Epidermal melanocyte (primary cell): ENCODE data around the gene GCSAML.

Experiments
- DNase-seq: peaks from one replicate; pipeline ENCODE4 v3.0.0; 2011; ENCODE audit warnings: low spot score; ENCODE audit not compliant: insufficient read length

The GCSAML gene

GRCh38 chr1:247574236-247574635 is 25.3 kb downstream of the GCSAML start:
- DNase-seq, result no peak

GRCh38 chr1:247574664-247575063 is 25.7 kb downstream of the GCSAML start:
- no peak for DNase-seq

GRCh38 chr1:247576514-247576913 is 27.6 kb downstream of the GCSAML start:
- no peak for DNase-seq

GRCh38 chr1:247578946-247579460 is 30.1 kb downstream of the GCSAML start:
- DNase-seq, result no peak

- no peak for DNase-seq
These were observed 39.1 kb downstream of the GCSAML start, which contains the start of gene OR2G2 for GRCh38 chr1:247588060-247588459. Gene OR2G2 (plus strand): TSS chr1:247588360. CDS start chr1:247588360, 0 bp downstream.

- no peak for DNase-seq
These were observed 56.4 kb downstream of the GCSAML start, which contains the start of gene OR2G3 for GRCh38 chr1:247605286-247605685. Gene OR2G3 (plus strand): TSS chr1:247605586. CDS start chr1:247605586, 0 bp downstream.

GRCh38 chr1:247613405-247613804 is 64.5 kb downstream of the GCSAML start:
- DNase-seq, result no peak

GRCh38 chr1:247614625-247615024 is 65.7 kb downstream of the GCSAML start:
- DNase-seq, result no peak
